NCI-H187 treated with DMSO at 0.1 percent for 48 hours (cell line): ENCODE data around the gene LDB2.
"Not testable (repeated sequence)": the region's sequence is repeated elsewhere in the genome, so short reads cannot be mapped to it uniquely, and the experiment has no call there.

Experiments
- DNase-seq: peaks from one replicate; lab custom pipeline; 2025; lab: John Stamatoyannopoulos, UW

The LDB2 gene

GRCh38 chr4:16897991-16898827 is at the start of gene LDB2:
Gene LDB2, minus strand, starts transcription at chr4:16898645.
- no peak for DNase-seq

GRCh38 chr4:16942491-16942890 is 44.0 kb upstream of the LDB2 start:
- DNase-seq = no peak

- DNase-seq = no peak
Observed at GRCh38 chr4:16939178-16939577, 40.7 kb upstream of the LDB2 start.

GRCh38 chr4:16938512-16939040 is 40.1 kb upstream of the LDB2 start:
- no peak for DNase-seq

GRCh38 chr4:16931339-16932305 is 33.2 kb upstream of the LDB2 start:
- no peak for DNase-seq

GRCh38 chr4:16926214-16926613 is 27.8 kb upstream of the LDB2 start:
- no peak for DNase-seq

GRCh38 chr4:16918716-16919115 is 20.3 kb upstream of the LDB2 start:
- DNase-seq = not testable (repeated sequence)

GRCh38 chr4:16916719-16917337 is 18.4 kb upstream of the LDB2 start:
- peak; percentile 13 for DNase-seq

GRCh38 chr4:16916031-16916430 is 17.6 kb upstream of the LDB2 start:
- DNase-seq = no peak

GRCh38 chr4:16914208-16914607 is 15.8 kb upstream of the LDB2 start:
- no peak for DNase-seq

GRCh38 chr4:16912896-16913295 is 14.5 kb upstream of the LDB2 start:
- no peak for DNase-seq

GRCh38 chr4:16909281-16909680 is 10.8 kb upstream of the LDB2 start:
- DNase-seq = no peak

- no peak for DNase-seq
Observed at GRCh38 chr4:16908377-16909021, 10.1 kb upstream of the LDB2 start.

GRCh38 chr4:16900325-16900724 is 1.9 kb upstream of the LDB2 start:
- no peak for DNase-seq

- no peak for DNase-seq
Observed at GRCh38 chr4:16896881-16897750, 1.3 kb downstream of the LDB2 start.

GRCh38 chr4:16894406-16894805 is 4.0 kb downstream of the LDB2 start:
- no peak for DNase-seq

- no peak for DNase-seq
Observed at GRCh38 chr4:16893141-16893651, 5.2 kb downstream of the LDB2 start.

GRCh38 chr4:16890651-16891050 is 7.8 kb downstream of the LDB2 start:
- no peak for DNase-seq

GRCh38 chr4:16889945-16890344 is 8.5 kb downstream of the LDB2 start:
- DNase-seq = no peak

- no peak for DNase-seq
Observed at GRCh38 chr4:16887887-16888286, 10.6 kb downstream of the LDB2 start.
